Measurements from ENCODE around the gene GRIN3B. TPM values are rescaled to one million over a fixed set of nuclear protein-coding genes. Genes with fewer than 3 reads are reported as not detected.

The GRIN3B gene
- total and polyA plus RNA-seq, 9 of the 15 experiments (the other 6 are each of a cell fraction or from before 2014, with no cell fraction given): 0.06 to 0.95 (median 0.19) TPM; not detected in 6

- WGBS (ENCODE audit: insufficient coverage, low coverage, missing lambda C conversion rate): 4% methylated on average over 27 of the region's 32 CpGs
- Histone ChIP-seq H3K27me3 (ENCODE audit: control insufficient read depth in 2 of 2, insufficient read depth in 2 of 2, low read length in 2 of 2) (no peaks in the 10 kb centered on the region), H3K4me1 (replicated peaks in 1 of 2; ENCODE audit: control insufficient read depth in 2 of 2, insufficient read depth in 2 of 2, low read length in 2 of 2) (peaks cover 25 to 76% of the 10 kb centered on the region in 2 experiments), H3K4me2 (ENCODE audit: insufficient read depth, low read length) (peak overlapping the region; percentile 86), H3K9ac (ENCODE audit: insufficient read depth in 1 of 2, low read depth in 2 of 2, low read length in 2 of 2) (peak overlapping the region; percentile 80 to 94), H3K4me3 (peak overlapping the region; percentile 38), H3K36me3 (ENCODE audit: control insufficient read depth, insufficient read depth, low read length) (0 out of 3 replicates have a peak, but pooled peaks cover under 1% of the 10 kb centered on the region), H3K9me3 (replicated peaks; ENCODE audit: control insufficient read depth, insufficient read depth, low read depth, low read length) (no peaks in the 10 kb centered on the region), H3K27ac (ENCODE audit: extremely low read depth, low read depth, low read length) (peak overlapping the region; percentile 85), H3K79me2 (ENCODE audit: control insufficient read depth, insufficient read depth, low read length) (peaks cover 26% of the 10 kb centered on the region), H4K20me1 (replicated peaks; ENCODE audit: control insufficient read depth, insufficient read depth, low read length) (no peaks in the 10 kb centered on the region), H3K9me1 (ENCODE audit: control insufficient read depth, insufficient read depth, low read length) (no peaks in the 10 kb centered on the region), H2AFZ (ENCODE audit: low read depth, low read length) (peak overlapping the region; percentile 37)
- DNase-seq (ENCODE audit: extremely low read depth in 1 of 4, low spot score in 3 of 4) (peak; percentile 85 to 98 (median 88)), ATAC-seq (peak; percentile 86), FAIRE-seq (peak; percentile 94)
- in situ Hi-C loops (cut with MboI) (loop anchor here (5.0 kb wide), 1 partner anchor 58 kb away; no protein-coding TSS in a partner anchor), intact Hi-C loops (cut with micrococcal nuclease) (loop anchor here (1.0 to 5.0 kb wide), 3 partner anchors 55 to 208 kb away; no protein-coding TSS in a partner anchor)
- BruUV-seq (replicated peaks): TSS peak; percentile 86
- ChIA-PET POLR2A (interaction anchor here (0.8 to 1.3 kb wide), 4 partner anchors 9 to 57 kb away, joined by 3 to 6 read pairs (median 5); no protein-coding TSS in a partner anchor), CTCF (ENCODE audit: low intra/inter-chr PET ratio) (interaction anchor here (5.7 kb wide), 1 partner anchor 57 kb away, joined by 158 read pairs; the partner anchor contains the start of gene ARID3A)
- no peak for TF ChIP-seq ZNF780A (CRISPR knock-in tag; IDR thresholded peaks at IDR 0.05)
- no peak for TF ChIP-seq DNMT1 (IDR thresholded peaks at IDR 0.05)
- TF ChIP-seq, protein P1, sequence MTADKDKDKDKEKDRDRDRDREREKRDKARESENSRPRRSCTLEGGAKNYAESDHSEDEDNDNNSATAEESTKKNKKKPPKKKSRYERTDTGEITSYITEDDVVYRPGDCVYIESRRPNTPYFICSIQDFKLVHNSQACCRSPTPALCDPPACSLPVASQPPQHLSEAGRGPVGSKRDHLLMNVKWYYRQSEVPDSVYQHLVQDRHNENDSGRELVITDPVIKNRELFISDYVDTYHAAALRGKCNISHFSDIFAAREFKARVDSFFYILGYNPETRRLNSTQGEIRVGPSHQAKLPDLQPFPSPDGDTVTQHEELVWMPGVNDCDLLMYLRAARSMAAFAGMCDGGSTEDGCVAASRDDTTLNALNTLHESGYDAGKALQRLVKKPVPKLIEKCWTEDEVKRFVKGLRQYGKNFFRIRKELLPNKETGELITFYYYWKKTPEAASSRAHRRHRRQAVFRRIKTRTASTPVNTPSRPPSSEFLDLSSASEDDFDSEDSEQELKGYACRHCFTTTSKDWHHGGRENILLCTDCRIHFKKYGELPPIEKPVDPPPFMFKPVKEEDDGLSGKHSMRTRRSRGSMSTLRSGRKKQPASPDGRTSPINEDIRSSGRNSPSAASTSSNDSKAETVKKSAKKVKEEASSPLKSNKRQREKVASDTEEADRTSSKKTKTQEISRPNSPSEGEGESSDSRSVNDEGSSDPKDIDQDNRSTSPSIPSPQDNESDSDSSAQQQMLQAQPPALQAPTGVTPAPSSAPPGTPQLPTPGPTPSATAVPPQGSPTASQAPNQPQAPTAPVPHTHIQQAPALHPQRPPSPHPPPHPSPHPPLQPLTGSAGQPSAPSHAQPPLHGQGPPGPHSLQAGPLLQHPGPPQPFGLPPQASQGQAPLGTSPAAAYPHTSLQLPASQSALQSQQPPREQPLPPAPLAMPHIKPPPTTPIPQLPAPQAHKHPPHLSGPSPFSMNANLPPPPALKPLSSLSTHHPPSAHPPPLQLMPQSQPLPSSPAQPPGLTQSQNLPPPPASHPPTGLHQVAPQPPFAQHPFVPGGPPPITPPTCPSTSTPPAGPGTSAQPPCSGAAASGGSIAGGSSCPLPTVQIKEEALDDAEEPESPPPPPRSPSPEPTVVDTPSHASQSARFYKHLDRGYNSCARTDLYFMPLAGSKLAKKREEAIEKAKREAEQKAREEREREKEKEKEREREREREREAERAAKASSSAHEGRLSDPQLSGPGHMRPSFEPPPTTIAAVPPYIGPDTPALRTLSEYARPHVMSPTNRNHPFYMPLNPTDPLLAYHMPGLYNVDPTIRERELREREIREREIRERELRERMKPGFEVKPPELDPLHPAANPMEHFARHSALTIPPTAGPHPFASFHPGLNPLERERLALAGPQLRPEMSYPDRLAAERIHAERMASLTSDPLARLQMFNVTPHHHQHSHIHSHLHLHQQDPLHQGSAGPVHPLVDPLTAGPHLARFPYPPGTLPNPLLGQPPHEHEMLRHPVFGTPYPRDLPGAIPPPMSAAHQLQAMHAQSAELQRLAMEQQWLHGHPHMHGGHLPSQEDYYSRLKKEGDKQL (CRISPR knock-in tag; IDR thresholded peaks at IDR 0.05; ENCODE audit: borderline replicate concordance): no peak
- no peak for TF ChIP-seq POLR3G (IDR thresholded peaks at IDR 0.05; ENCODE audit: extremely low read depth, insufficient read length, insufficient replicate concordance)
- TF ChIP-seq, protein P2, sequence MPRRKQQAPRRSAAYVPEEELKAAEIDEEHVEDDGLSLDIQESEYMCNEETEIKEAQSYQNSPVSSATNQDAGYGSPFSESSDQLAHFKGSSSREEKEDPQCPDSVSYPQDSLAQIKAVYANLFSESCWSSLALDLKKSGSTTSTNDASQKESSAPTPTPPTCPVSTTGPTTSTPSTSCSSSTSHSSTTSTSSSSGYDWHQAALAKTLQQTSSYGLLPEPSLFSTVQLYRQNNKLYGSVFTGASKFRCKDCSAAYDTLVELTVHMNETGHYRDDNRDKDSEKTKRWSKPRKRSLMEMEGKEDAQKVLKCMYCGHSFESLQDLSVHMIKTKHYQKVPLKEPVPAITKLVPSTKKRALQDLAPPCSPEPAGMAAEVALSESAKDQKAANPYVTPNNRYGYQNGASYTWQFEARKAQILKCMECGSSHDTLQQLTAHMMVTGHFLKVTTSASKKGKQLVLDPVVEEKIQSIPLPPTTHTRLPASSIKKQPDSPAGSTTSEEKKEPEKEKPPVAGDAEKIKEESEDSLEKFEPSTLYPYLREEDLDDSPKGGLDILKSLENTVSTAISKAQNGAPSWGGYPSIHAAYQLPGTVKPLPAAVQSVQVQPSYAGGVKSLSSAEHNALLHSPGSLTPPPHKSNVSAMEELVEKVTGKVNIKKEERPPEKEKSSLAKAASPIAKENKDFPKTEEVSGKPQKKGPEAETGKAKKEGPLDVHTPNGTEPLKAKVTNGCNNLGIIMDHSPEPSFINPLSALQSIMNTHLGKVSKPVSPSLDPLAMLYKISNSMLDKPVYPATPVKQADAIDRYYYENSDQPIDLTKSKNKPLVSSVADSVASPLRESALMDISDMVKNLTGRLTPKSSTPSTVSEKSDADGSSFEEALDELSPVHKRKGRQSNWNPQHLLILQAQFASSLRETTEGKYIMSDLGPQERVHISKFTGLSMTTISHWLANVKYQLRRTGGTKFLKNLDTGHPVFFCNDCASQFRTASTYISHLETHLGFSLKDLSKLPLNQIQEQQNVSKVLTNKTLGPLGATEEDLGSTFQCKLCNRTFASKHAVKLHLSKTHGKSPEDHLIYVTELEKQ (CRISPR knock-in tag; IDR thresholded peaks at IDR 0.05): no peak
- TF ChIP-seq DDX20 (tag; IDR thresholded peaks at IDR 0.05; ENCODE audit: low read depth): no peak
- TF ChIP-seq ZNF785 (CRISPR knock-in tag; IDR thresholded peaks at IDR 0.05): no peak
- TF ChIP-seq ZFP30 (CRISPR knock-in tag; IDR thresholded peaks at IDR 0.05; ENCODE audit: borderline replicate concordance): no peak
- no peak for TF ChIP-seq ZNF699 (CRISPR knock-in tag; IDR thresholded peaks at IDR 0.05; ENCODE audit: insufficient replicate concordance)
- TF ChIP-seq BDP1 (IDR thresholded peaks at IDR 0.05; ENCODE audit: insufficient read depth, insufficient read length): no peak
- peak; percentile 68; the same call in 1 of the 2 replicates for TF ChIP-seq MBD2 (IDR thresholded peaks at IDR 0.05; ENCODE audit: borderline replicate concordance, low read depth)
- TF ChIP-seq PHTF2 (CRISPR knock-in tag; IDR thresholded peaks at IDR 0.05): no peak
Measured at GRCh38 chr19:980133-980998, 19.9 kb upstream of the GRIN3B start.

Data from K562 (cell line).